Skeletal muscle satellite cell (primary cell): ENCODE data around the gene OSBPL1A.

Source experiments
- H3K27me3 ChIP-seq: 2 replicates; pipeline ENCODE4 v1.7.0; 2013; ENCODE audit warnings: low read length; ENCODE audit not compliant: control insufficient read depth, insufficient read depth
- H3K36me3 ChIP-seq: 2 replicates; pipeline ENCODE4 v1.7.0; 2013; ENCODE audit warnings: mild to moderate bottlenecking, control low read depth, low read length; ENCODE audit not compliant: insufficient read depth
- H3K4me1 ChIP-seq: 2 replicates; pipeline ENCODE4 v1.7.0; 2013; ENCODE audit warnings: low read length; ENCODE audit not compliant: control insufficient read depth, insufficient read depth
- H3K4me2 ChIP-seq: 2 replicates; pipeline ENCODE4 v1.7.0; 2013; ENCODE audit warnings: mild to moderate bottlenecking, low read length
- H3K4me3 ChIP-seq: 2 replicates; pipeline ENCODE4 v1.7.0; 2013; ENCODE audit warnings: low read length
- H3K9ac ChIP-seq: 2 replicates; pipeline ENCODE4 v1.7.0; 2013; ENCODE audit warnings: mild to moderate bottlenecking, low read depth, low read length, moderate library complexity
- H3K9me3 ChIP-seq: replicated peaks from 2 replicates; pipeline ENCODE4 v1.7.0; 2013; ENCODE audit warnings: mild to moderate bottlenecking, control low read depth, low read length

OSBPL1A gene

DNA sequence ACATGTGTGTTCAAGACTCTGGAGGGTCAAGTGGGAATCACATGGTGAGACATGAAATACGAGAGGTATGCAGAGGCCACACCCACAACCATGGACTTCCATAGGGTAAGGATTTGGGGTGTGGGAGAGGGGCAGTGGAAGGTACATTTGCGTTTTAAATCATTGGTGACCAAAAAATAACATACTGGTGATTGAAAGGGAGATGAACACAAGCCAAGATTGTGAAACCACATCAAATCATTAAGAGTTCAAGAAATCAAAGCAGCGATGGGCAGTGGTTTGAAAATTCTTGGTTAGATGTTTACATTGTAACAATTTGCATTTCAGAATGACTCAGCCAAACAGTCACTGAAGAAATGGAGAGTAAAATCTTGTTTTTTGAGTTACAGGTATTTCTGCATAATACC is 260.7 kb downstream of the OSBPL1A start:
- Histone ChIP-seq H3K4me2 (no peak overlapping the region), H3K4me3 (no peak overlapping the region), H3K4me1 (peaks cover 13% of the 10 kb centered on the region), H3K9me3 (no peaks in the 10 kb centered on the region), H3K36me3 (peaks cover 7% of the 10 kb centered on the region), H3K27me3 (no peaks in the 10 kb centered on the region), H3K9ac (no peak overlapping the region)

DNA sequence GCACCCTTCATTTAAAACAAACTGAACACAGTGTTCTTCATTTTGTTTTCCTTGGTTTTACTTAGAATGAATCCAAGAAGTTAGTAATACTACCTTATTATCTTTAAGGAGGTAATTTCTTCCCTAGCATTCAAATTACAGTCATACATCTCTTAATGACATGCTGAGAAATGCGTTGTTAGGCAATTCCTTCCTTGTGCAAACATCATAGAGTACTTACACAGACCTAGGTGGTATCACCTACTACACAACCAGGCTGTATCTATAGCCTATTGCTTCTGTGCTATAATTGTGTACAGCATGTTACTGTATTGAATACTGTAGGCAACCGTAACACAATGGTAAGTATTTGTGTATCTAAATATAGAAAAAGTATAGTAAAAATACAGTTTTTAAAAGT is 267.1 kb downstream of the OSBPL1A start:
- H3K27me3 ChIP-seq, result no peaks in the 10 kb centered on the region
- no peaks in the 10 kb centered on the region for H3K9me3 ChIP-seq
- peaks cover 18% of the 10 kb centered on the region for H3K36me3 ChIP-seq
- H3K4me1 ChIP-seq, result peaks cover 9% of the 10 kb centered on the region
- no peak overlapping the region for H3K9ac ChIP-seq
- H3K4me2 ChIP-seq, result no peak overlapping the region
- no peak overlapping the region for H3K4me3 ChIP-seq

DNA sequence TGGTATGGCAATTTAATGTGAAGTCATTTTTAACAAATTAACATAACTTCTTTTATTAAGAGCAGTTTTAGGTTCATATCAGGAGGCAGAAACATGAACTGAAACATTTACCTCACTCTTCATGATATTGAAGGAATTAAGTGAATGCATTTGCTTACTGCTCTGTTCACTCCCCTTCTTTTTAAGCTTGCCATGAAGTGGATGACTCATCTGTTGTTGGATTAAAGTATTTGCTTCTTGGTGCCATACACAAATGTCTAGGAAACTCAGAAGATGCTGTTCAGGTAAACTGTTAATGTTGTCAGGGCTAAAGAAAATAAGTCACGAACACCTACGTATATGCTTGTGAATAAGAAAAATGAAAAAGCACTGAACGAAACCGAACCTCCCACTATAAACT is 268.9 kb downstream of the OSBPL1A start:
- Histone ChIP-seq H3K9ac (no peak overlapping the region), H3K27me3 (no peaks in the 10 kb centered on the region), H3K36me3 (peaks cover 18% of the 10 kb centered on the region), H3K4me2 (no peak overlapping the region), H3K4me3 (no peak overlapping the region), H3K9me3 (no peaks in the 10 kb centered on the region), H3K4me1 (peaks cover 9% of the 10 kb centered on the region)

DNA sequence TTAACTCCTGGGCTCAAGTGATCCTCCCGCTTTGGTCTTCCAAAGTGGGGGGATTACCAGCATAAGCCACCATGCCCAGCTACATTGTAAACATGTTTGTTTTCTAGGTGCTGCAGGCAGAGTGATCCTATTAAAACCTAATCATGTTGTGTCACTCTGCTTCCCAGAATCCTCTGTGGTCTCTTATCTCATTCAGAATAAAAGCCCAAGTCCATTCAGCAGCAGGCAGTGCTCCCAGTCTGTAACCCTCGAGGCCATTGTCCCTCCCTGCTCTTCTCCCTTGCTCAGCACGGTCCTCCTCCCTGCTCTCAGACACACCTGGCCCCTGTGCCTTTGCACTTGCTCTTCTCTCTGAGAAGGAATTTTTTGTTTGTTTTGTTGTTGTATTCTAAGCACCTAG is 269.9 kb downstream of the OSBPL1A start:
- H3K9ac ChIP-seq, result no peak overlapping the region
- H3K4me2 ChIP-seq, result no peak overlapping the region
- no peak overlapping the region for H3K4me3 ChIP-seq
- H3K9me3 ChIP-seq, result no peaks in the 10 kb centered on the region
- no peaks in the 10 kb centered on the region for H3K27me3 ChIP-seq
- H3K36me3 ChIP-seq, result peaks cover 14% of the 10 kb centered on the region
- peaks cover 9% of the 10 kb centered on the region for H3K4me1 ChIP-seq

DNA sequence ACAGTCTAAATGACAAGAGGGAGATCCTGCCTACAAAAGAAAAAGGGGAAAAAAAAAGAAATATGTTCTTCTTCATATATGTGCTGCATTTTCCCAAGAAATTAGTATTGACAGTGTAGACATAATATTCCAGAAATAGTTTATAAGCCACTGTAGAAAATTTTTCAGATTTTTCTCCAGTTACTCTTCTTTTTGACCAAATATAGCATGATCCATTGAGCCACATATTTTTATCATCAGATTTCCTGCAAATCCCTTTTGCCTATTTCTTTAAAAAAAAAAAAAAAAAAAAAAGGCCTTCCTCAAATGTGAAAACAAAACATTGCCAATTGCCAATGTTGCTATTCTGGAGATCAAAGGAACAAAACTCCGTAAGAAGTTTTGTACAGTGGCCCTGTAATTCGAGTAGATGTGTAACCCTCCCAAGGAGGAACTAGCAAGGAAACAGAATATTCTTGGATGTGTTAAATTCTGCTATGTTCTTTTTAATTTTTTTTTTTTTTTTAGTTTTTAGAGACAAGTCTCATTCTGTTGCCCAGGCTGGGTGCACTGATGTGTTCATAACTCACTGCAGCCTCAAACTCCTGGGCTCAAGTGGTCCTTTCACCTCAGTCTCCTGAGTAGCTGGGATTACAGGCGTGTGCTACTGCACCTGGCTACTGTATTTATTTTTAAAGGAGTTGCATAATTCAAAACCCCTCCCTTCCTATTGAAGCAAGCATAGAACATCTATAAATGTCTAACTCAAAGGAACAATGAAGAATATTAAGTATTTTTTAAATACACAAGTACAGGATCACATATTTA is 271.3 kb downstream of the OSBPL1A start:
- Histone ChIP-seq H3K36me3 (peaks cover 14% of the 10 kb centered on the region), H3K4me1 (peaks cover 9% of the 10 kb centered on the region)

DNA sequence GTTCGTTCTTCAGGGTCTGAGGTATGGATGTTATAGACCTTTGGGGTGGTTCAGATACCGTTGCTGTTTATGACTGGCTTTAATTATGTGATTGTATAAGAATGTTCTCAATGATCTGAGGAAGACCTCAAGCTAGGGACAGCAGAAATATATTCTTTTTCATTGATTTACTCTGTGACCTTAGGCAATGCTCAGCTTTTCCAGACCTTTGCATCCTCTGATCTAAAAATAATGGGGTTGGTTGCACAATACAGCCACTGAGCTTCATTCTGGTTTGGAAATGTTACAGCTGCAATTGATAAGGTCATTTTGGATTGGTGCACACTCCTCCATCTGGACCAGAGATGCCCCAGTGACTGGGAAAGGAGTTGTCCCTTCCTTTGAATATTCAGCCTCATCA is 276.0 kb downstream of the OSBPL1A start:
- Histone ChIP-seq H3K4me2 (no peak overlapping the region), H3K9ac (no peak overlapping the region), H3K4me3 (no peak overlapping the region), H3K9me3 (no peaks in the 10 kb centered on the region), H3K4me1 (peaks cover 9% of the 10 kb centered on the region), H3K27me3 (no peaks in the 10 kb centered on the region), H3K36me3 (peaks cover 10% of the 10 kb centered on the region)

More for the DNA sequence above, 271.3 kb downstream of the OSBPL1A start:
- Histone ChIP-seq H3K9ac (no peak overlapping the region), H3K4me3 (no peak overlapping the region), H3K4me2 (no peak overlapping the region), H3K9me3 (no peaks in the 10 kb centered on the region), H3K27me3 (no peaks in the 10 kb centered on the region)

DNA sequence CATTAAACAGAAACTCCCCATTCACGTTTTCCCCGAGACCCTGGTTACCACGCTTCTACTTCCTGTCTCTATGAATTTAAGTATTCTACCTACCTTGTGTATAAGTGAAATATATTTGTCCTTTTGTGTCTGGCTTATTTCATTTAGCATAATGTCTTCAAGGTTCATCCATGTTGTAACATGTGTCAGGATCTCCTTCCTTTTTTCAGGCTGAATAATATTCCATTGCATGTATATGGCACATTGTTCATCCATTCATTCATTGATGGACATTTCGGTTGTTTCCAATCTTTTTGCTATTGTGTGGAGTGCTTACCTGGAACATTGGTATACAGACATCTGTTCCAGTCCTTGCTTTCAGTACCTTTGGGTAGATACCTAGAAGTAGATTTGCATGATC is 276.9 kb downstream of the OSBPL1A start:
- H3K9me3 ChIP-seq, result no peaks in the 10 kb centered on the region
- H3K4me3 ChIP-seq, result no peak overlapping the region
- peaks cover under 1% of the 10 kb centered on the region for H3K4me1 ChIP-seq
- no peaks in the 10 kb centered on the region for H3K27me3 ChIP-seq
- H3K9ac ChIP-seq, result no peak overlapping the region
- H3K36me3 ChIP-seq, result peaks cover 10% of the 10 kb centered on the region
- H3K4me2 ChIP-seq, result no peak overlapping the region

DNA sequence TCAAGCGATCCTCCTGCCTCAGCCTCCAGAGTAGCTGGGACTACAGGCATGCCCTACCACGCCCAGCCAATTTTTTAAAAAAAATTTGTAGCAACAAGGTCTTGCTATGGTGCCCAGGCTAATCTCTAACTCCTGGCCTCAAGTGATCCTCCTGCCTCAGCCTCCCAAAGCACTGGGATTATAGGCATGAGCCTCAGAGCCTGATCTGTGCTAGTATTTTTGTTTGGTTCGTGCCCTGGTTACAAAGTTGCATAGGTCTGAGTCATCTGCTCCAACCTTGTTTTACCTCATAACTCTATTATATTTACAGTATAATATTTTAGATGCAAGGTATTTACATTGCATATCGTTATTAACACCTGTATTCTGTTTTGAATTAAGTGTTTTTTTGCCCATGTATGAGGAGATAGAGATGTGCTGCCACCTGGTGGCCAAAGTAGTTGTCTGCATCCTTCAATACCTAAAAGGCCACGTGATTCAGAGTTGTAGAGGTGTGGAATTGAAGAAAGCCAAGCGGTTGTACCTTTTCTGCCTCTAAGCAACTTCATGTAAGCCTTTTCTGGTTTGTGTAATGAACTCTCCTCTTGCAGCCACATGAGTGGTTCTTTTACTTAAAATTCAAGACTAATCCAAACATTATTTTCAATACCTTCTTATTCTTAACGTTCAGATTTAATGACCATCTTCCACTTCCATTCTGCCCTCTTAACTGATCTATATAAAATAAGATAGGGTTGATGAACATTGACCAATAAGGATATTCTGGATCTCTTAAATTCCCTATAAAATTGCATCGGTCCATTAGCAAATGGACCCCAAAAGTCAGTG is 278.7 kb downstream of the OSBPL1A start:
- H3K4me3 ChIP-seq, result no peak overlapping the region
- no peaks in the 10 kb centered on the region for H3K9me3 ChIP-seq
- H3K36me3 ChIP-seq, result peaks cover 10% of the 10 kb centered on the region
- no peaks in the 10 kb centered on the region for H3K27me3 ChIP-seq
- H3K4me2 ChIP-seq, result no peak overlapping the region
- H3K4me1 ChIP-seq, result no peaks in the 10 kb centered on the region
- H3K9ac ChIP-seq, result no peak overlapping the region

DNA sequence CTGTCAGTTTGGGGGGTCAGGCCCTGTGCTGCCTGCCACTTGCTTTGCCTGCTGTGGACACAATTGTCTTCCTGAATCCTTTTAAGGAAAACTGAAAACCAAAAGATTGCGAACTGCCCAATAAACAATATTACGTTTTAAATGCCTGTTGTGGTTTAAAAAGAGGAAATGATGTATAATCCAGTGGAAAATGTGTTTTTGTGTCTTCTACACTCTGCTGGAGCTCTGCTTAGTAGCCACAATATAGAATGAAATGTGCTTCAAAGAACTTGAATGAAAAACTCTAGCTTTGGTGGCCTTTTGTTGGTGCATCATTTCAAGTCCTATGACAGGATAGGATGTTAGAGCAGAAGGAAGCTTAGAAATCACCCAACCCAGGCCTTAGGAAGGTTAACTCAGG is 282.0 kb downstream of the OSBPL1A start:
- H3K4me3 ChIP-seq, result no peak overlapping the region
- peaks cover 5% of the 10 kb centered on the region for H3K36me3 ChIP-seq
- H3K9ac ChIP-seq, result no peak overlapping the region

DNA sequence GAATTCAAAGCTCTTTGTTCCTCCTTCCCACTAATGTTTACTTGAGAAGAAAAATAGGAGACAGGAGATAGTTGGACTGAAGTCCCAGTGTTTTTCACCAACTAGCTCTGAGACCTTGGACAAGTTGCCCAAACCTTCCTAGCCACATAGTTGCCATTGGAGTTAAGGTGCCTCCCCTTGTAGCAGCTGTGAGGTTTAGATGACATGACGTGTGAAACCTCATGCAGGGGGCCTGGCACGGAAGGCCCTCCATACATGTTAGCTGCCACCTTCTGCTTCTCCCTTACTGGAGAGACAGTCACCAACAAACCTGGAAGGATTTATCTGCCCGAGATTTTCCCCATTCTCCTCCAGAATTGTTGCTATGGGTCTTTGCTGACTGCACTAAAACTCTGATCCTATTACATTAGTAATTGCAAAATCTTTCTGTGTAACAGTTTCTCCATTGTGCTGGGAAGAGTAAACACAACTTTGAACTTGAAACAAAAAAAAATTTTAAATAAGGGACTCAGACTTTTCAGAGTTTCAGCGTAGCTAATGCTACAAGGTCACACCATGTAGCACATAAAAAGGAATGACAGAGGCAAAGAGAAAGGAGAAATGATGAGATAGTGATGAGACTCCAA is 282.6 kb downstream of the OSBPL1A start:
- H3K4me1 ChIP-seq, result peaks cover 10% of the 10 kb centered on the region
- no peaks in the 10 kb centered on the region for H3K27me3 ChIP-seq
- no peak overlapping the region for H3K4me2 ChIP-seq
- no peak overlapping the region for H3K4me3 ChIP-seq
- H3K9ac ChIP-seq, result no peak overlapping the region
- H3K9me3 ChIP-seq, result no peaks in the 10 kb centered on the region
- H3K36me3 ChIP-seq, result no peaks in the 10 kb centered on the region

More for the DNA sequence above, 282.0 kb downstream of the OSBPL1A start:
- peaks cover 10% of the 10 kb centered on the region for H3K4me1 ChIP-seq
- no peaks in the 10 kb centered on the region for H3K27me3 ChIP-seq
- H3K4me2 ChIP-seq, result no peak overlapping the region
- H3K9me3 ChIP-seq, result no peaks in the 10 kb centered on the region

DNA sequence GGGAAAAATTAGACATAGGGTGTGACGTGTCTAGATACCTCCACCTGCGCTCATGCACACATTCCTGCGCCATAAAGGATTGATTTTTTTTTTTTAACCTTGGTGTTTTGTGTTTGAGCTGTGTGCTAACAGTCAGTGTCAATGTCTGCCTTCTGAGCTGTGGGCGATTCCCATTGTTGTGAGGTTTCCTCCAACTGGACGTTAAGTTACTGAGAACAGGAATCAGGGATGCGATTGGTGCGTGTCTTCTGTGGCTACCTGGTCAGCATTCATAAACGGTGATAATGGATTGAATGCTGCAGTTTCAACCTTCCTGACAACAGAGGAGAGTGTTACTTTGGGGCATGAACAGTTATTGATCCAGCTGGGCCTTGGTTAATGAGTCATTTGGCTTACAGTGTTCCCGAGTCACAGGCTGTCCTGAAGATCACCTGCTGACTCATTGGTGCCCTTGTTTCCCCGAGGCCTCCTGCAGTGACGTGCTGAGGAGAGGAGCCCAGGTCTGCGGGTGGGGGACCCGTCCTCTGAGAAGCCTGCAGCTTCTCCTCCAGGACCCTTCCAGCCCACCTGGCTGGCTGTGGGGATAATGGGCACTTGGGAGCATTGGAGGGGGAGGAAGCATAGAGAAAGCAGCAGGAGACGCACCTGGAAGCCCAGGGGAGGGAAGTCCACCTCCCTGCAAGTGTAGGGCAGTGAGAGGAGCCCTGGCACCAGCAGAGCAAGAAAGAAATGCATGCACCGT is 284.6 kb downstream of the OSBPL1A start:
- Histone ChIP-seq H3K27me3 (no peaks in the 10 kb centered on the region), H3K36me3 (no peaks in the 10 kb centered on the region), H3K9ac (no peak overlapping the region), H3K4me2 (peak overlapping the region; percentile 42), H3K4me3 (no peak overlapping the region), H3K9me3 (no peaks in the 10 kb centered on the region), H3K4me1 (peaks cover 10% of the 10 kb centered on the region)
